Measurements from ENCODE around the gene PALM. TPM values are rescaled to one million over a fixed set of nuclear protein-coding genes. Genes with fewer than 3 reads are reported as not detected.
A peak's percentile ranks its signal among the peaks of the same experiment; 100 is the strongest.

The PALM gene
- total and polyA plus RNA-seq, 9 of the 15 experiments (the other 6 are each of a cell fraction or from before 2014, with no cell fraction given), result 0.04 to 6.6 (median 1.7) TPM

GRCh38 chr19:676339-677105 is 32.2 kb upstream of the PALM start, which contains the start of gene FSTL3 (continued):
- TF ChIP-seq AFF4 (CRISPR knock-in tag; IDR thresholded peaks at IDR 0.05) (no peak), PHF8 (IDR thresholded peaks at IDR 0.05; ENCODE audit: borderline replicate concordance, low read length) (peak; percentile 38; the same call in 1 of the 2 replicates), TFE3 (CRISPR knock-in tag; IDR thresholded peaks at IDR 0.05) (no peak), BRD4 (IDR thresholded peaks at IDR 0.05) (no peak), E2F6 (IDR thresholded peaks at IDR 0.05; ENCODE audit: borderline replicate concordance in 1 of 2, extremely low read depth in 1 of 2, insufficient read depth in 1 of 2, insufficient read length in 1 of 2, low read depth in 1 of 2, low read length in 1 of 2, poor library complexity in 1 of 2, severe bottlenecking in 1 of 2) (peak in 1 of 2 experiments; percentile 33), MTA2 (IDR thresholded peaks at IDR 0.05; ENCODE audit: low read depth) (no peak), RERE (CRISPR knock-in tag; IDR thresholded peaks at IDR 0.05; ENCODE audit: borderline replicate concordance) (no peak), MITF (IDR thresholded peaks at IDR 0.05) (no peak), BCOR (IDR thresholded peaks at IDR 0.05) (0 out of 2 replicates have a peak, but pooled peaks have one; percentile 16), HMGN3 (IDR thresholded peaks at IDR 0.05; ENCODE audit: borderline replicate concordance, extremely low read depth, insufficient read length, low read depth, low read length) (peak; percentile 7), CBFB (CRISPR knock-in tag; IDR thresholded peaks at IDR 0.05) (no peak), JUNB (CRISPR knock-in tag; conservative IDR thresholded peaks at IDR 0.05) (no peak)

Measured in K562 (cell line).